Testis (tissue), 3 donors: Measurements from ENCODE around the gene ARID4B. TPM values are rescaled to one million over a fixed set of nuclear protein-coding genes. Genes with fewer than 3 reads are reported as not detected.

Experiments
- DNase-seq: peaks from one replicate; pipeline ENCODE4 v3.0.0-alpha.2; 2019
- H3K27ac ChIP-seq, 2 donors: fragments of 200-600 bp; sonication (generic); one replicate each; pipeline ENCODE4 v1.5.1; 2019
- H3K27me3 ChIP-seq: fragments of 200-600 bp; sonication (generic); one replicate; pipeline ENCODE4 v1.5.1; 2019
- H3K36me3 ChIP-seq: fragments of 200-600 bp; sonication (generic); one replicate; pipeline ENCODE4 v1.5.1; 2017; ENCODE audit warnings: low read depth; ENCODE audit errors: missing control alignments
- H3K4me1 ChIP-seq: fragments of 200-600 bp; sonication (generic); one replicate; pipeline ENCODE4 v1.5.1; 2019
- H3K4me3 ChIP-seq, 2 donors: fragments of 200-600 bp; sonication (generic); one replicate each; pipeline ENCODE4 v1.5.1; 2017 to 2019
- H3K9me3 ChIP-seq: fragments of 200-600 bp; sonication (generic); one replicate; pipeline ENCODE4 v1.5.1; 2017
- POLR2A ChIP-seq: fragments of 450-650 bp; IDR thresholded peaks from one replicate; pipeline ENCODE4 v1.6.1; 2017; ENCODE audit warnings: antibody characterized with exemption, mild to moderate bottlenecking, moderate library complexity
- WGBS, 2 donors: methylation state at CpG; one replicate each; pipeline ENCODE4 v1.1.5; 2018; 5-methylcytosine and 5-hydroxymethylcytosine counted together
- intact Hi-C: fragments of 100-400 bp; cut with DNase I; formaldehyde crosslinking; loops from one replicate; pipeline ENCODE4 v1.15.1; 2023; ENCODE audit warnings: low total_unique reads
- polyA plus RNA-seq: library from polyadenylated mRNA; stranded (reverse); fragments of 350-450 nt; fragmentation: Illumina TruSeq; extraction: RNeasy Lipid Tissue Mini Kit (QIAGEN cat#74804); gene quantifications from one replicate; pipeline ENCODE4 v1.2.3, GENCODE V29; 2014; ENCODE audit warnings: low read depth, low replicate concordance; ENCODE audit not compliant: insufficient read depth
- total RNA-seq, 2 donors: library from RNA; depleted of rRNA; stranded (reverse); fragments of >200 nt; gene quantifications; one replicate each; pipeline ENCODE4 v1.2.3, GENCODE V29; 2016
- TF ChIP-seq, protein P1 (sequence below), 3 experiments: fragments of 450-650 bp in 2 of 3; fragments of 200-600 bp in 1 of 3; sonication (generic) in 1 of 3; IDR thresholded peaks; one replicate each; pipeline ENCODE4 v1.5.1; 2016 to 2019; ENCODE audit warnings: antibody characterized with exemption in 3 of 3, mild to moderate bottlenecking in 2 of 3, moderate library complexity in 1 of 3

ARID4B gene
- total and polyA plus RNA-seq, 3 donors from 2014 or later, result 11.6 to 72.4 (median 60.0) TPM

DNA sequence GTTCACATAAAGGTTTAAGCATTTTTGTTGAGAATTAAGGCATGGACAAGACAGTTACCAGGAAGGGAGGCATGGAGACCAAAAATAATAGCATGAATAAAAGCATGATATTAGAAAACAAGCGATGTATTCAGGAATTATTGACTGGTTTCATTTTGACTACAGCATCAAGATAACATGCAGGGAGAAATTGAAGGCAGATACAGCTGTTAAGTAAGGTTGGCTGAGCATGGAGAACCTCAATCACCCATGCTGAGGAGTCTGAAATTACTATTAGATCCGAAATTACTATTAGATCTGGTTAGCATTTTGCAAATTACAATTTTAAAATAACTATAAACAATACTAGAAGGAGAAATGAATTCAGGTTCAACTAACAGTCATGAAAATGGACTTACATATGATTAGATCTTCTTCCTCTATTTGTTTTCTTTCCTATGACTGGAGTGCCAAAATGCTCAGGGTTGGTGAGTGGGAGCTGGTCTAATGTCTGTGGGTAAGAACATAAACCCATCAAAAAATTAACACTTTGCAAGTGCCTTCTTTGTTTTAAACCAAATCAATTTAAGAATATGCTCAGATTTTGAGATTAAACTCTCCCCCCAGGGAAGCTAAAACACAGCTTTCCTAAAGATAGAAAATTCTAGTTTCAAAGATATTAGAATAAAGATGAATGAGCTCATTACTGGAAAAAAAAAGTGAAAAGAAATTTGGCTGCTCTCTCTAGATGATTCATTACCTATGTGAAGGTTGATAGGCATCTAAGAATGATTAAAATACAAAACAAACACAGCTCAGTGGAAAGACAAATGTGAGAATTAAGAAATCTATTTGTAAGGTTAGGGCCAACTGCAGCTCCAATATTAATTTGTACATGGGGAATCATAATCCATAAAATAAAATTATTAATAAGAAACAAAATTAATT is 81.7 kb downstream of the ARID4B start:
- H3K4me3 ChIP-seq, result no peak overlapping the region
- no peaks in the 10 kb centered on the region for H3K27me3 ChIP-seq
- no peaks in the 10 kb centered on the region for H3K9me3 ChIP-seq
- WGBS, 2 donors, result 86 to 88% methylated on average over 2 of the region's 2 CpGs
- intact Hi-C loops, result no loop called here
- no peaks in the 10 kb centered on the region for H3K4me1 ChIP-seq
- H3K36me3 ChIP-seq, result no peaks in the 10 kb centered on the region
- no peak overlapping the region for H3K27ac ChIP-seq
- no peak for DNase-seq
- TF ChIP-seq, protein P1, sequence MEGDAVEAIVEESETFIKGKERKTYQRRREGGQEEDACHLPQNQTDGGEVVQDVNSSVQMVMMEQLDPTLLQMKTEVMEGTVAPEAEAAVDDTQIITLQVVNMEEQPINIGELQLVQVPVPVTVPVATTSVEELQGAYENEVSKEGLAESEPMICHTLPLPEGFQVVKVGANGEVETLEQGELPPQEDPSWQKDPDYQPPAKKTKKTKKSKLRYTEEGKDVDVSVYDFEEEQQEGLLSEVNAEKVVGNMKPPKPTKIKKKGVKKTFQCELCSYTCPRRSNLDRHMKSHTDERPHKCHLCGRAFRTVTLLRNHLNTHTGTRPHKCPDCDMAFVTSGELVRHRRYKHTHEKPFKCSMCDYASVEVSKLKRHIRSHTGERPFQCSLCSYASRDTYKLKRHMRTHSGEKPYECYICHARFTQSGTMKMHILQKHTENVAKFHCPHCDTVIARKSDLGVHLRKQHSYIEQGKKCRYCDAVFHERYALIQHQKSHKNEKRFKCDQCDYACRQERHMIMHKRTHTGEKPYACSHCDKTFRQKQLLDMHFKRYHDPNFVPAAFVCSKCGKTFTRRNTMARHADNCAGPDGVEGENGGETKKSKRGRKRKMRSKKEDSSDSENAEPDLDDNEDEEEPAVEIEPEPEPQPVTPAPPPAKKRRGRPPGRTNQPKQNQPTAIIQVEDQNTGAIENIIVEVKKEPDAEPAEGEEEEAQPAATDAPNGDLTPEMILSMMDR (IDR thresholded peaks at IDR 0.05), result no peak
- TF ChIP-seq POLR2A, result no peak

GRCh38 chr1:235244974-235245592 is 82.9 kb downstream of the ARID4B start:
- WGBS, 2 donors, result 92 to 93% methylated on average over 9 of the region's 9 CpGs
- H3K4me1 ChIP-seq, result no peaks in the 10 kb centered on the region
- intact Hi-C loops, result no loop called here
- H3K27ac ChIP-seq, result no peak overlapping the region
- H3K4me3 ChIP-seq, result no peak overlapping the region
- H3K9me3 ChIP-seq, result no peaks in the 10 kb centered on the region
- TF ChIP-seq, protein P1 (IDR thresholded peaks at IDR 0.05), result no peak
- no peak for TF ChIP-seq POLR2A
- H3K36me3 ChIP-seq, result no peaks in the 10 kb centered on the region
- DNase-seq, result no peak
- no peaks in the 10 kb centered on the region for H3K27me3 ChIP-seq

GRCh38 chr1:235240960-235241359 is 87.0 kb downstream of the ARID4B start:
- intact Hi-C loops, result no loop called here
- H3K4me3 ChIP-seq, result no peak overlapping the region

DNA sequence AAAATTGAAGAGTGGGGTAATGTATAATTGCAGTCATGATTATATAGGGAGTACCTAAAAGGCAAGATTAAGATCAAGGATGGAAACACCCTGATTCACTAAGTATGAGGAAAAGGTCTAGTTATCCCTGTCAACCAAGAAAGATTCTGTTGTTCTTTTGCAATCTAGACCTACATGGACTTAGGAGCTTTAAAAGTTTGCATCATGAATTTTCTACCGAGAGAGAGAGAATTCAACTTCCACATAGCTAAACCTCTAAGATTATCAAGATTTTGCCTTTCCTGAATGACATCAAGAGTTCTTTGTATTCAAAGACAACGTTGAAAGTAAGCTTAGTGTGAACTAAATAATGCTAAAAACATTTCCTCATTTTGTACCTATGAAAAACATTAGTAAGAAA is 88.1 kb downstream of the ARID4B start:
- DNase-seq, result no peak
- Histone ChIP-seq H3K36me3 (no peaks in the 10 kb centered on the region), H3K4me1 (no peaks in the 10 kb centered on the region), H3K4me3 (no peak overlapping the region), H3K9me3 (no peaks in the 10 kb centered on the region), H3K27ac (no peak overlapping the region), H3K27me3 (no peaks in the 10 kb centered on the region)
- intact Hi-C loops, result no loop called here
- 48 to 50% methylated on average over 2 of the region's 2 CpGs for WGBS, 2 donors
- no peak for TF ChIP-seq POLR2A
- TF ChIP-seq, protein P1 (IDR thresholded peaks at IDR 0.05), result no peak

More at GRCh38 chr1:235240960-235241359, 87.0 kb downstream of the ARID4B start:
- H3K36me3 ChIP-seq, result no peaks in the 10 kb centered on the region
- no peaks in the 10 kb centered on the region for H3K4me1 ChIP-seq
- no peaks in the 10 kb centered on the region for H3K9me3 ChIP-seq
- TF ChIP-seq, protein P1 (IDR thresholded peaks at IDR 0.05), result no peak
- no peak for TF ChIP-seq POLR2A
- H3K27ac ChIP-seq, result no peak overlapping the region
- H3K27me3 ChIP-seq, result no peaks in the 10 kb centered on the region
- no peak for DNase-seq
